Measurements from ENCODE around the gene ADAMTSL3.

DNA sequence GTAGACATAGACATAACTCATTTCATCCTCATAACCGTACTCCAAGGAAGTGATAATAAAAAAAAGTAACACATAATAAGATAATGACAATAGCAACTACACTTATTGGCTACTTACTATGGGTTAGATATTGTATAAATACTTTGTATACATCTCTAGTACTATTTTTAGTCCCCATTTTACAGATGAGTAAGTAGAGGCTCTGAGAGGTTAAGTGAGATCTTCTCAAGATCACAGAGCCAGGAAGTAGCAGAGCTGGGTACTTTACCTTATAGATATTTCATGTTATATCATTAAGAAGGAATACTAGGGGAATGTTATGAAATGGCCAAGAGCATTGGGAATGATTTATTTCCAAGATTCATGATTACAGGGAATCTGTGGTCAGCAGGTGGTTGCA, 49.4 kb upstream of the ADAMTSL3 start:
- TF ChIP-seq POLR2AphosphoS5 (IDR thresholded peaks at IDR 0.05; ENCODE audit: low read depth, low read length) (no peak), TAF1 (IDR thresholded peaks at IDR 0.05; ENCODE audit: borderline replicate concordance, insufficient read depth, low read length) (no peak), FOXP2 (optimal IDR thresholded peaks at IDR 0.05; ENCODE audit: borderline replicate concordance, extremely low read depth, extremely low read length, insufficient read depth) (no peak), SIN3A (IDR thresholded peaks at IDR 0.05; ENCODE audit: borderline replicate concordance, insufficient read depth, low read length) (no peak)
- TF ChIP-seq, protein P1, sequence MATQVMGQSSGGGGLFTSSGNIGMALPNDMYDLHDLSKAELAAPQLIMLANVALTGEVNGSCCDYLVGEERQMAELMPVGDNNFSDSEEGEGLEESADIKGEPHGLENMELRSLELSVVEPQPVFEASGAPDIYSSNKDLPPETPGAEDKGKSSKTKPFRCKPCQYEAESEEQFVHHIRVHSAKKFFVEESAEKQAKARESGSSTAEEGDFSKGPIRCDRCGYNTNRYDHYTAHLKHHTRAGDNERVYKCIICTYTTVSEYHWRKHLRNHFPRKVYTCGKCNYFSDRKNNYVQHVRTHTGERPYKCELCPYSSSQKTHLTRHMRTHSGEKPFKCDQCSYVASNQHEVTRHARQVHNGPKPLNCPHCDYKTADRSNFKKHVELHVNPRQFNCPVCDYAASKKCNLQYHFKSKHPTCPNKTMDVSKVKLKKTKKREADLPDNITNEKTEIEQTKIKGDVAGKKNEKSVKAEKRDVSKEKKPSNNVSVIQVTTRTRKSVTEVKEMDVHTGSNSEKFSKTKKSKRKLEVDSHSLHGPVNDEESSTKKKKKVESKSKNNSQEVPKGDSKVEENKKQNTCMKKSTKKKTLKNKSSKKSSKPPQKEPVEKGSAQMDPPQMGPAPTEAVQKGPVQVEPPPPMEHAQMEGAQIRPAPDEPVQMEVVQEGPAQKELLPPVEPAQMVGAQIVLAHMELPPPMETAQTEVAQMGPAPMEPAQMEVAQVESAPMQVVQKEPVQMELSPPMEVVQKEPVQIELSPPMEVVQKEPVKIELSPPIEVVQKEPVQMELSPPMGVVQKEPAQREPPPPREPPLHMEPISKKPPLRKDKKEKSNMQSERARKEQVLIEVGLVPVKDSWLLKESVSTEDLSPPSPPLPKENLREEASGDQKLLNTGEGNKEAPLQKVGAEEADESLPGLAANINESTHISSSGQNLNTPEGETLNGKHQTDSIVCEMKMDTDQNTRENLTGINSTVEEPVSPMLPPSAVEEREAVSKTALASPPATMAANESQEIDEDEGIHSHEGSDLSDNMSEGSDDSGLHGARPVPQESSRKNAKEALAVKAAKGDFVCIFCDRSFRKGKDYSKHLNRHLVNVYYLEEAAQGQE (IDR thresholded peaks at IDR 0.05; ENCODE audit: insufficient read depth in 1 of 2, low read depth in 2 of 2, low read length in 2 of 2), result no peak

All from PFSK-1 (cell line).